Choroid plexus epithelial cell (primary cell): ENCODE data around the gene CIAO3.

Experiments
- DNase-seq: peaks from one replicate; pipeline ENCODE4 v3.0.0-alpha.2; 2010; ENCODE audit warnings: low read depth
- H3K4me3 ChIP-seq: 2 replicates; pipeline ENCODE4 v1.5.1; 2011; ENCODE audit warnings: low read depth, mild to moderate bottlenecking, control low read depth, low read length, moderate library complexity
- TF ChIP-seq, protein P1 (sequence below): conservative IDR thresholded peaks from 2 replicates; pipeline ENCODE4 v1.5.1; 2011; ENCODE audit warnings: low read depth, mild to moderate bottlenecking, control low read depth, inconsistent platforms, low read length, moderate library complexity

Gene CIAO3

DNA sequence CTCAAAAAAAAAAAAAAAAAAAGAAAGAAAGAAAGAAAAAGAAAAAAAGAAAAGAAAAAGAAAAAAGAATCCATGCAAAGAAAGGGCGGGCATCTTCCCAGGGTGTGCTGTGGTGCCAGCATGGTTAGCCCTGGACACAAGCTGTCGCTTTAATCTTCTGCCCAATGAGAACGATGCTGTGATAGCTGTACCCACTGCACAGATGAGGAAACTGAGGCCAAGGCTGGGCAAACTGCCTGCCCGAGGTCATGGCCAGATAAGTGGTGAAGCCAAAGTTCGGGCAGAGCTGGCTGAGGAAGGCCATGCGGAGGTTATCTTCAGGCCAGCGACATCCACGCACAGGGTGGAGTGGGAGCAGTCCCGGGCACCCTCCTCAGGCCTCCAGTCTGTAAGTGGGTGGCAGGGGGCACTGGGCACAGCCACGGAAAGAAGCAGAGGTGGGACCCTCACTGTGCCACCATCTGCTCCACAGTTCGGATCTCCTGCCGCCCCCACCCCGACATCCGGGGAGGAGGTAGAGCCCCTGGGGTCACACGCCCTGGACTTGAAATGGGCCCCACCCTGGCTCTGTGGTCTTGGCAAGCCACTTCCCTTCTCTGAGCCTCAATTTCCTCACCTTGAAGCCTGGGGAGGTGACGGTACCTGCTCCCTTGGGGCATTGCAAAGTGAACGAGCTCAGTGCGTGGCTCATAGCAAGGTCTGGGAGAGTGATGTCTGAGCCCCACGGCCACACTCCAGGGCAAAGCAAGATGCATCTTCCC, 41.7 kb downstream of the CIAO3 start:
- H3K4me3 ChIP-seq = no peak overlapping the region
- TF ChIP-seq, protein P1, sequence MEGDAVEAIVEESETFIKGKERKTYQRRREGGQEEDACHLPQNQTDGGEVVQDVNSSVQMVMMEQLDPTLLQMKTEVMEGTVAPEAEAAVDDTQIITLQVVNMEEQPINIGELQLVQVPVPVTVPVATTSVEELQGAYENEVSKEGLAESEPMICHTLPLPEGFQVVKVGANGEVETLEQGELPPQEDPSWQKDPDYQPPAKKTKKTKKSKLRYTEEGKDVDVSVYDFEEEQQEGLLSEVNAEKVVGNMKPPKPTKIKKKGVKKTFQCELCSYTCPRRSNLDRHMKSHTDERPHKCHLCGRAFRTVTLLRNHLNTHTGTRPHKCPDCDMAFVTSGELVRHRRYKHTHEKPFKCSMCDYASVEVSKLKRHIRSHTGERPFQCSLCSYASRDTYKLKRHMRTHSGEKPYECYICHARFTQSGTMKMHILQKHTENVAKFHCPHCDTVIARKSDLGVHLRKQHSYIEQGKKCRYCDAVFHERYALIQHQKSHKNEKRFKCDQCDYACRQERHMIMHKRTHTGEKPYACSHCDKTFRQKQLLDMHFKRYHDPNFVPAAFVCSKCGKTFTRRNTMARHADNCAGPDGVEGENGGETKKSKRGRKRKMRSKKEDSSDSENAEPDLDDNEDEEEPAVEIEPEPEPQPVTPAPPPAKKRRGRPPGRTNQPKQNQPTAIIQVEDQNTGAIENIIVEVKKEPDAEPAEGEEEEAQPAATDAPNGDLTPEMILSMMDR = no peak
- DNase-seq = no peak

DNA sequence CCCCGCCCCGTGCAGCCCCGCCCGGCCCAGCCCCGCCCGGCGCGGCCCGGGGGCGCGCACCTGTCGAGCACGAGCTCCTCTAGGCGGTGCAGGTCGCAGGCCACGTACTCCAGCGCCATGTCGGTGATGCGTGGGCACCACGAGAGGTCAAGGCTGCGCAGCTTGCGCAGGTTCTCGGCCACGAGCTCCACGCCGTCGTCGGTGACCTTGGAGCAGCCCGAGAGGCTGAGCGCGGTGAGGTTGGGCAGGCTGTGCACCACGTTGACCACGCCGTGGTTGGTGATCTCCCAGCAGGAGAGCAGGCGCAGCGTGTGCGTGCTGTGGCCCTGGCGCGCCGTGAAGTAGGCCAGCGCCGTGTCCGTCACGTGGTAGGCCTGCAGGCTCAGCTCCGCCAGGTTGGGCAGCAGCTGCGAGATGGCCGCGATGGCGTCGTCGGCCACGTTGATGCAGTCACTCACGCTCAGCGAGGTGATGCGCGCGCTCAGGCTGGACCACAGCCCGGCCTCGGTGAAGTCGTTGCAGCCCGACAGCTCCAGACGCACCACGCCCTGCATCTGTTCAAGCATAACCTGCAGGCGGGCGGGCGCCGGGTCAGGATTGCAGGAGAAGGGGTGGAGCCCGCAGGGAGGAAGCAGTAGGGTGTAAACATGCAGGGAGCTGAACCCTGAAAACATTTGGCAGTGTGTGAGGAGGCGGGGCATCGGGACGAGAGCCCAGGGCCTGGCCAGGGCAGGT, 45.3 kb downstream of the CIAO3 start:
- TF ChIP-seq, protein P1 = no peak
- no peak for DNase-seq
- no peak overlapping the region for H3K4me3 ChIP-seq

DNA sequence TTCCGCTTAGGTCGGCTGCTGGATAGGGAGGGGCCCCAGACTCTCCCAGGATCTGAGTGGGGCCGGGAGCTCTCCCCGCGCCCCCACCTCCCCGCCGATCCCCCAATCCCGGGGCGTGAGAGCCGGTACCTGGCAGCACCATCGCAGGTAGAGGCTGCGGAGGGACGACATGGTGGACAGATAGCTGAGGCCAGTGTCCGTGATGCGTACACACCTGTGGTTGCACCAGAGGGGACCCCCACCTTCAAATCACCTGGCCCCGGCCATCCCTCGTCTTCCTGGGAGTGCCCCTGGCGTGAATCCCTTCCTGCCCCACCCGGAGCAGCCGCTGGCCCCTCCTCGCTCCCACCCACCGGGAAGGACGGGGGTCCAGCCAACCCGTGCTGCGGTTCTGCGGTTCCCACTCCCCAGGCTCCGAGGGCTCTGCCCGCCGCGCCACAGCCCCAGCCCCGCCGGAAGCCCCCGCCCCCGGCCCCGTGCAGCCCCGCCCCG, 45.9 kb downstream of the CIAO3 start:
- TF ChIP-seq, protein P1 = no peak
- no peak overlapping the region for H3K4me3 ChIP-seq
- DNase-seq = no peak

DNA sequence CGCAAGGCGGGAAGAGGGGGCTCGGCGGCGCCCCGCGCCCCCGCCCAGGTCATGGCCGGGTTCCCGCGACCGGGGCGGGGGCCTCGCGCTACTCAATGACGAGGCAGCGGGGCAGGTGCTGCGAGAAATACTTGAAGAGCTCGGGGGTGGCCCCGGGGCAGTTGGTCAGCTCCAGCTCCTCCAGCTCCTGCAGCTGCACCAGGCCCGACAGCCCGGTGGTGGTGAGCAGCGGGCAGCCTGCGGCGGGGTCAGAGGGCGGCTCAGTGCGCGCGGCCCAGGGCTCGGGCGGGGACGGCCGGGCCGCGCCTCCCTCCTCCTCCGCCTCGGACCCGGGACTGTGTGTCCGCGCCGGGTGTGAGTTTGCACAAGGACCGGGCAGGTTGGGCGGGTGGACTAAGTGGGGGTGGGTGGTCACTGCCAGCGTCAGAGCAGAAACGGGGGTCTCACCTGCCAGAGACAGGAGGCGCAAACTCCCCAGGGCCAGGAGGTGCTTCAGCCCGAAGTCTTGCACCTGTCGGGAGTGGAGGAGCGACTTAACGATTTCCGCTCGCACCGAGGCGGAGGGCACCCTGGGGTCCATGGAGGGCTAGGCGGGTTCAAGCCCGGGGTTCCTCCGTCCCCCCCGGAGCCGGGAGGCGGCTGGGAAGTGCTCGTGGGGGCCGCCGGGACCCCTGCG, 46.5 kb downstream of the CIAO3 start:
- DNase-seq = no peak
- TF ChIP-seq, protein P1 = no peak
- H3K4me3 ChIP-seq = no peak overlapping the region

DNA sequence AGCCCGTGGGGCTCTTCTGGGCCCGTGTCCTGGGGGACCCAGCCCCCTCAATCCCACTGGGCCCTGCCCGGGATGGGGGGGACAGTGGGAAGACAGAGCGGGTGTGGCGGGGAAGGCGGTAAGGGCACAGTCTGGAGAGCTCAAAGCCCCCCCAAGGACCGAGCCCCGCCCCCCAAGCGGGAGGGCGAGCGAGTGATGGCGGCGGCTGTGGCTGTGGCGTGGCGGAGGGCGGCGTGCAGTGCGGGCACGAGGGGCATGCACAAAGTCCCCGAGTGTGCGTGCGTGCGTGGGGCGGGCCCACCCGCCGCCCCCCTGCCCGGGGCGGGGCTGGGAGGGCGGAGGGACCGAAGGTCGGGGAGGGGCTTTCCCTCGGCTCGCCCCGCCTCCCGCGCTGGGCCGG, 47.0 kb downstream of the CIAO3 start:
- TF ChIP-seq, protein P1 = no peak

DNA sequence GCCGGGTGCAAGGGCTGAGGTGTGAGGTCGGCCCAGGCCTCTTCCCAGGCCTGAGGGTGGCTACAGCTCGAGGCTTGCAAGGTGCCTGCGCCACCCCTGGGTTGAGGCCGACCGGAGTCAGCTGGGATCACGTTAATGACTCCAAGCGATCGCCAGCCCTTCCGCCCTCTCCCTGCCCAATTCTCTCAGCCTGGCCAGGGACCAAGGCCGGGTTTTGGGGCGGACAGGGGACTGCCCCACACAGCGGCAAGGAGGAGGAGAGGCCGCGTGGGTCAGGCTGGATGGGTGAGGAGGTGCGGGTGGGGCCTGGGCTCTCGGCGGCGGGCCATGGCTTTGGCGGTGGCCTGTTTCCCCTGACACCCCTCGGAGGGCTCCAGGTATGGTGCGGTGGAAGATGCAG, 47.4 kb downstream of the CIAO3 start:
- DNase-seq = no peak
- TF ChIP-seq, protein P1 = no peak
- H3K4me3 ChIP-seq = no peak overlapping the region

More for the DNA sequence above, 47.0 kb downstream of the CIAO3 start:
- no peak for DNase-seq
- H3K4me3 ChIP-seq = no peak overlapping the region
